Tibial nerve (tissue), 4 donors: ENCODE data around the gene GLRA2. TPM values are rescaled to one million over a fixed set of nuclear protein-coding genes. Genes with fewer than 3 reads are reported as not detected.
"Not testable (repeated sequence)": the region's sequence is repeated elsewhere in the genome, so short reads cannot be mapped to it uniquely, and the experiment has no call there.

Source experiments
- DNase-seq, 2 donors: peaks; one replicate each; pipeline ENCODE4 v3.0.0-alpha.2; 2019; ENCODE audit warnings: low spot score in 2 of 2
- H3K27ac ChIP-seq, 4 donors: fragments of 200-600 bp; sonication (generic) in 3 of 4; one replicate each; pipeline ENCODE4 v1.5.1; 2017 to 2019; ENCODE audit warnings: mild to moderate bottlenecking in 1 of 4
- H3K27me3 ChIP-seq, 2 donors: fragments of 200-600 bp; sonication (generic) in 1 of 2; one replicate each; pipeline versions ENCODE4 v1.5.1 to v1.6.0; 2017 to 2019
- H3K36me3 ChIP-seq, 3 donors: fragments of 200-600 bp; sonication (generic); one replicate each; pipeline ENCODE4 v1.5.1; 2018 to 2019
- H3K4me1 ChIP-seq, 4 donors: fragments of 200-600 bp; sonication (generic) in 3 of 4; one replicate each; pipeline ENCODE4 v1.5.1; 2017 to 2019
- H3K4me3 ChIP-seq, 4 donors: fragments of 200-600 bp; sonication (generic) in 3 of 4; one replicate each; pipeline ENCODE4 v1.5.1; 2017 to 2019; ENCODE audit warnings: mild to moderate bottlenecking in 1 of 4, moderate library complexity in 1 of 4
- H3K9me3 ChIP-seq, 4 donors: fragments of 200-600 bp; sonication (generic) in 3 of 4; one replicate each; pipeline ENCODE4 v1.5.1; 2017 to 2019
- CTCF ChIP-seq, 5 experiments: fragments of 200-600 bp in 3 of 5; fragments of 450-650 bp in 2 of 5; sonication (generic) in 3 of 5; IDR thresholded peaks; one replicate each; pipeline ENCODE4 v1.5.1; 2016 to 2019; ENCODE audit warnings: antibody characterized with exemption in 5 of 5, mild to moderate bottlenecking in 3 of 5, moderate library complexity in 2 of 5
- EP300 ChIP-seq, 2 donors: sonication (generic); formaldehyde crosslinking; IDR thresholded peaks; one replicate each; pipeline ENCODE4 v1.6.1; 2017; ENCODE audit warnings: antibody characterized with exemption in 2 of 2, mild to moderate bottlenecking in 1 of 2
- POLR2A ChIP-seq, 2 donors: fragments of 450-650 bp; IDR thresholded peaks; one replicate each; pipeline ENCODE4 v1.6.1; 2017; ENCODE audit warnings: antibody characterized with exemption in 2 of 2, mild to moderate bottlenecking in 2 of 2, moderate library complexity in 2 of 2
- WGBS, 2 donors: methylation state at CpG; one replicate each; pipeline ENCODE4 v1.1.5; 2018; 5-methylcytosine and 5-hydroxymethylcytosine counted together
- total RNA-seq, 4 donors: library from RNA; depleted of rRNA; stranded (reverse); fragments of >200 nt; gene quantifications; one replicate each; pipeline ENCODE4 v1.1.0, GENCODE V29; 2016

GLRA2 gene
- total RNA-seq, 4 donors from 2014 or later = not detected

GRCh38 chrX:14591976-14592375 lies 62.6 kb downstream of the GLRA2 start:
- WGBS, 2 donors = 56% methylated on average over 2 of the region's 2 CpGs
- H3K27me3 ChIP-seq = no peaks in the 10 kb centered on the region
- no peaks in the 10 kb centered on the region for H3K36me3 ChIP-seq
- H3K9me3 ChIP-seq = no peaks in the 10 kb centered on the region
- no peaks in the 10 kb centered on the region for H3K4me1 ChIP-seq
- H3K4me3 ChIP-seq = no peak overlapping the region
- no peak for DNase-seq
- H3K27ac ChIP-seq = no peak overlapping the region
- TF ChIP-seq EP300 (IDR thresholded peaks at IDR 0.05) (no peak), CTCF (IDR thresholded peaks at IDR 0.05) (no peak), POLR2A (IDR thresholded peaks at IDR 0.05) (no peak)

GRCh38 chrX:14594521-14594920 lies 65.2 kb downstream of the GLRA2 start:
- TF ChIP-seq EP300 (IDR thresholded peaks at IDR 0.05) (no peak), POLR2A (IDR thresholded peaks at IDR 0.05) (no peak), CTCF (IDR thresholded peaks at IDR 0.05) (no peak)
- Histone ChIP-seq H3K9me3 (no peaks in the 10 kb centered on the region), H3K27me3 (no peaks in the 10 kb centered on the region), H3K36me3 (no peaks in the 10 kb centered on the region), H3K27ac (no peak overlapping the region), H3K4me3 (no peak overlapping the region), H3K4me1 (no peaks in the 10 kb centered on the region)
- DNase-seq = no peak

GRCh38 chrX:14598330-14598729 lies 69.0 kb downstream of the GLRA2 start:
- TF ChIP-seq EP300 (IDR thresholded peaks at IDR 0.05) (no peak), CTCF (IDR thresholded peaks at IDR 0.05) (no peak)
- WGBS, 2 donors = 52 to 80% methylated on average over 3 of the region's 3 CpGs
- Histone ChIP-seq H3K27me3 (no peaks in the 10 kb centered on the region), H3K4me1 (no peaks in the 10 kb centered on the region), H3K9me3 (no peaks in the 10 kb centered on the region), H3K27ac (no peak overlapping the region), H3K4me3 (no peak overlapping the region), H3K36me3 (no peaks in the 10 kb centered on the region)
- DNase-seq = no peak

- H3K4me1 ChIP-seq = no peaks in the 10 kb centered on the region
- no peak overlapping the region for H3K4me3 ChIP-seq
- H3K36me3 ChIP-seq = no peaks in the 10 kb centered on the region
- 81 to 89% methylated on average over 3 of the region's 3 CpGs for WGBS, 2 donors
- H3K27ac ChIP-seq = no peak overlapping the region
- no peaks in the 10 kb centered on the region for H3K9me3 ChIP-seq
- no peak for DNase-seq
- TF ChIP-seq POLR2A (IDR thresholded peaks at IDR 0.05) (no peak), EP300 (IDR thresholded peaks at IDR 0.05) (no peak), CTCF (IDR thresholded peaks at IDR 0.05) (no peak)
- peaks cover 0 to 6% of the 10 kb centered on the region in 2 donors for H3K27me3 ChIP-seq
Measured at GRCh38 chrX:14607446-14607985, 78.2 kb downstream of the GLRA2 start.

GRCh38 chrX:14612450-14612849 lies 83.1 kb downstream of the GLRA2 start:
- not testable (repeated sequence) for H3K27me3 ChIP-seq, H3K27ac ChIP-seq, H3K4me3 ChIP-seq, DNase-seq, H3K36me3 ChIP-seq, H3K4me1 ChIP-seq, H3K9me3 ChIP-seq
- 92 to 98% methylated on average over 5 of the region's 5 CpGs for WGBS, 2 donors

- no peak for DNase-seq
- WGBS, 2 donors = 70 to 76% methylated on average over 4 of the region's 4 CpGs
- H3K36me3 ChIP-seq = no peaks in the 10 kb centered on the region
- no peaks in the 10 kb centered on the region for H3K27me3 ChIP-seq
- no peak overlapping the region for H3K27ac ChIP-seq
- no peaks in the 10 kb centered on the region for H3K4me1 ChIP-seq
- no peak for TF ChIP-seq POLR2A (IDR thresholded peaks at IDR 0.05)
- no peak for TF ChIP-seq CTCF (IDR thresholded peaks at IDR 0.05)
- TF ChIP-seq EP300 (IDR thresholded peaks at IDR 0.05) = no peak
- H3K4me3 ChIP-seq = no peak overlapping the region
- H3K9me3 ChIP-seq = no peaks in the 10 kb centered on the region
Measured at GRCh38 chrX:14616301-14616700, 87.0 kb downstream of the GLRA2 start.
